NCI-H82 treated with DMSO at 0.1 percent for 48 hours (cell line): Measurements from ENCODE around the gene KRT83.

ENCODE experiments used
- DNase-seq: peaks from one replicate; lab custom pipeline; 2025; ENCODE audit not compliant: unreplicated experiment; lab: John Stamatoyannopoulos, UW

KRT83 gene

DNA sequence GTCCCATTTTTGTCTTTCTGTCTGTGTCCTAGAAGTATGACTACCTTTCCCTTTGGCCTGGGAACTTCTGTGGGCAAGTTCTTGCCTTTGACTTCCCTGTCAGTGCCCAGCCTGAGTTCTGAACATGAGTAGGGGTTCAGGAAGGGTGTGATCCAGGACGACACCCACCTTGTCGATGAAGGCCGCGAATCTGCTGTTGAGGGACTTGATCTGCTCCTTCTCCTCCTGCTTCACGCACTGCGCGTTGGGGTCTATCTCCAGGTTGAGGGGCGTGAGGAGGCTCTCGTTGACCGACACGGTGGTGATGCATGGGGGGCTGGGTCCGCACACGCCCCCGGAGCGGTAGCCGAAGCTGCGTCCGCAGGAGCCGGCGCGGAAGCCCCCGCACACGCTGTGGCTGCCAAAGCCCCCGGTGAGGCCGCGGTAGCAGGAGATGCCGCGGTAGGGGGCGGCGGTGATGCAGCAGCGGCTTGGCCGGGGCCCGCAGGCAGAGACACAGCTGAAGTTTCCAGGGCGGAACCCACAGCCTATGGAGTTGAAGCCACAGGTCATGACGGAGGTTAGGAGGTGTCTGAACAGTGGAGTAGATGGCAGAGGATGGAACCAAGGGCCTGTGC is at the start of gene KRT83:
Gene KRT83, minus strand, starts transcription at position 615 of the 617 bp plus-strand sequence. Its CDS starts 63 bp downstream, at position 552.
- DNase-seq = no peak

DNA sequence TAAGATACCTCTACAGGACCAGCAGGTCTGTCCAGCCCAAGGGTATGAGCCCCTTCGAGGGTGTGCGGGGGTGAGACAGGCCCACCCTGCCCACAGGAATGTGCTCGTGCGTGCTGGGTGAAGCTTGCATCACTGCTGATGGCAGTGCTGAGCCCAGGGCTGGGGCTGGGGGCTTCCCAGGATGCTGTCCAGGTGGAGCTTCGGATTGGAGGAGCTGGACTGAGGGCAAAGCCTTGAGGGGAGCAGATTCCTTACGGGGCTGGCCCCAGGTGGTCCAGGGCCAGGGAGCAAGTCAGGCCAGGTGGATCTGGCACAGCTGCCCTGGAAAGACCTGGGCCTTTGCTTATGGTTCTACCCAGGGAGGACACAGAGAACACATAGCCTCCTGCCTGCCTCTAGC is 48.6 kb upstream of the KRT83 start:
- no peak for DNase-seq

GRCh38 chr12:52369211-52369610 is 48.0 kb upstream of the KRT83 start:
- DNase-seq = no peak

- DNase-seq = no peak
These were observed 47.3 kb upstream of the KRT83 start for GRCh38 chr12:52368508-52368907.

- DNase-seq = no peak
These were observed 46.7 kb upstream of the KRT83 start for GRCh38 chr12:52367876-52368275.

DNA sequence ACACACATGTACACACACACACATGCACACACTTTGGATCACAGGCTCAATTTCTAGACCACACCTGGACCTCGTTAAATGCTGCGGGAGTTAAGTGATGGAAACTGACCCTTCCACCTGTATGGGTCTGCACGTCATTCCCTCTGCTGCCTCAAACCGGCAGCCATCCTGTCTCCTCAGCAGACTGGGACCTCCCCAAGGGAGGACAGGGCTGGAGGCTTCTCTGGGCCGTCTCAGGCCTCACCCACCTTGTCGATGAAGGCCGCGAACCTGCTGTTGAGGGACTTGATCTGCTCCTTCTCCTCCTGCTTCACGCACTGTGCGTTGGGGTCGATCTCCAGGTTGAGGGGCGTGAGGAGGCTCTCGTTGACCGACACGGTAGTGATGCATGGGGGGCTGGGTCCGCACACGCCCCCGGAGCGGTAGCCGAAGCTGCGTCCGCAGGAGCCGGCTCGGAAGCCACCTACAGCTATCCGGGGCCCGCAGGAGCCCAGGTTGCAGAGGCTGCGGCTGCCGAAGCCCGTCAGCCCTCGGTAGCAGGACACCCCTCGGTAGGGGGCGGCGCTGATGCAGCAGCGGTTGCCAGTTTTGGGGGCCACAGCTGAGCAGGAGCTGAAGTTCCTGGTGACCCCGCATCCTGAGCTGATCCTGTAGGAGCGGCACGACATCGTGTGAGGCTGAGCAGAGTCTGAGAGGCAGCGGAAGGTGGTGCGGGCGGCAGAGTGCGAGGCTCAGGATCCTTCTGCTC is 45.7 kb upstream of the KRT83 start, which contains the start of gene KRT85:
Gene KRT85, minus strand, starts transcription at position 744 of the 748 bp plus-strand sequence. Its CDS starts 76 bp downstream, at position 668.
- no peak for DNase-seq

DNA sequence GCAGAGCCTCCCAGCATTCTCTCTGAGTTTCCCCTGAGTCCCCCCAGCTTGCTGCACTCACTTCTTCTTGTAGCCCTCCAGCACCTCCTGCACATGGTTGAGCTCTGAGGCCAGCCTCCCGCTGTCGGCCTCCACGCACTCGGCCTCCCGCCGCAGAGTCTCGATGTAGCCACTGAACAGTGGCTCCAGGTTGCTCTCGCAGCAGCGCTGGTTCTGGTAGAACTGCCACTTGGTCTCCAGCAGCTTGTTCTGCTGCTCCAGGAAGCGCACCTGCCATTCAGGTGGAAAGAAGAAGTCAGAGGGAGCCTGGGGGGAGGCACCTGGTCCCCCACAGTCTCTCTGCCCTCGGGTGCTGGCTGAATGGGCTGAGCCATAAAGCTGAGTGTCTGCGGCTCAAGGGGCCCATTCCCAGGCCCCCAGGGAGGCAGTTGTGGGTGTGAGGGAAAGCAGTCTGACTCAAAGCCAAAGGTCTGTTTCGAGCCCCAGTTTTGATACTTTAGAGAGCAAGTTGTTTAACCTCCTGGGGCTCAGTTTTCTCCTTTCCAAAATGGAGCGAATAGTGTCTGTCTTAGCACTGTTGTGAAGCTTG is 43.8 kb upstream of the KRT83 start:
- no peak for DNase-seq

DNA sequence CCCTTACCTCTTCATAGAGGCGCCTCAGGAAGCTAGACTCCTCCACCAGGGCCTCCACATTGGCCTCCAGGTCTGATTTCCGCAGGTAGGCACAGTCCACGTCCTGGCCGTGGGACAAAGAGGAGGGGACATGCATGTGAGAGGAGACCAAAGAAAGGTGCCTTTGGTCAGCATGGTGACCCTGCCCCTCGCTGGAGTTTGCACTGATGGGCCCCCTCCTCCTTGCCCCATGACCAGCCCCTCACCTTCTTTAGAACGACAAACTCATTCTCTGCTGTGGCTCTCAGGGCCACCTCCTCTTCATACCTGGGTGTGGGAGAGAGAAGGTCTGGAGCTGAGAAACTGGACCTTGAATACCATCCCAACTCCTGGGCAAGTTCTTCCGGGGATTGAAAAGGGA is 42.9 kb upstream of the KRT83 start:
- no peak for DNase-seq

GRCh38 chr12:52363111-52363679 is 42.0 kb upstream of the KRT83 start:
- DNase-seq = no peak

DNA sequence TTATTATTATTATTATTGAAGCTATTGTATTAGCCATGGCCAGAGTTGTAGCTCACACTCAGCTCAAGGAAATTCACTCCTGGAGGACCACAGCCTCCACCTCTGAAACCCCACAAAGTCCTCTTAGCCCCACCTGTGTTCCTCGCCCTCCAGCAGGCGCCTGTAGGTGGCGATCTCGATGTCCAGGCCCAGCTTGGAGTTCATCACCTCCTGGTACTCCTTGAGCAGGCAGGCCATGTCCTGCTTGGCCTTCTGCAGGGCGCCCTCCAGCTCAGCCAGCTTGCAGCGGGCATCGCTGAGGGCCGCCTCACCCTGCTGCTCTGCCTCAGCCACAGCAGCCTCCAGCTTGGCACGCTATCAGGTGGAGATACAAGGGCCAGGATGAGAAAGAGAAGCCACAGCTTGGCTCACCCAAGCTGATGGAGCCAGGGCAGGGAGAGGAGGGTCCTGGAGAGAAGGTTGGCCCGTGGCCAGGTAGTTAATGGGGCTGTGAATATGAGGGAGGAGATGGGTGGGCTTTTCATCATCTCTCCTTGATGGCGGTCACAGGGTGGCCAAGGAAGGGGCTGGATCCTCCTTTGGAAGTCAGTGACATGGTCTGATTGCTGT is 41.0 kb upstream of the KRT83 start:
- no peak for DNase-seq

DNA sequence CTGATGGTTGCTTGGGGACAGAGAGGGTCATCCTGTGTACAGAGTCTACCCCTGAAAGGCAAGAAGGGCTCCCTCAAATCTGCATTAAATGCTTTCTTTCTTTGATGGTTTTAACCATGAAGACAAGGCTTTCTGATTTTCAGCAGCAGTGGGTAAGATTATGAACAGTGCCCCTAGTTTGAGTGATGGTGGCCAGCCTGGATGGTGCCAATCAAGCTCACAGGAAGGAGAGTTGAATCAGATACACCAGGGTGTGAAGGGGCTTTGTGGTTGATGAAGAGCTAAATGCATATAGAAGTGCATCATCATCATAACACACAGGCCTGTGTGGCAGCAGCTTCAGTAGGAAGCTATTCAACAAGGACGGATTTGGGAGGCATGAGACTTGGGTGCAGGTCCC is 40.4 kb upstream of the KRT83 start:
- DNase-seq = no peak

- no peak for DNase-seq
These were observed 39.6 kb upstream of the KRT83 start for GRCh38 chr12:52360663-52361271.

GRCh38 chr12:52360106-52360662 is 39.0 kb upstream of the KRT83 start:
- DNase-seq = no peak

DNA sequence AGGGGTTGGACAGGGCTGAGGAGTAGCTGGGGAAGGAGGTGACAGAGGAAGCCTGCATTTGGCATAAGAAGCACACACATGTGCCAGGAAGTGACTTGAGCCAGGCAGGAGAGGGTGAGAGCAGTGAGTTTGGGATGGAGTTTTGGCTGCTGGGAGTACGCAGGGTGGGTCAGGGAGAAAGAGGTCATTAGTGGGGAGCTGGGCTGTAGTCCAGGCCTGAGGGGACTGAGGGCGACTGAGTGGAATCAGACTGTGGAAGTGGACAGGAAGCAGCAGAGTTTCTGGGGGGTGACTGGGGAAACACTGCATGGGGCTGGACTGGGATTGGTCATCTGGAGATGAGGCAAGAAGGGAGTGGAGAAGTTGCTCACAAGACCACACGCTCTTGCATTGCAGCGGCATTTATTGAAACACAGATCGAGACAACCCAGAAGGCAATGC is 38.4 kb upstream of the KRT83 start:
- no peak for DNase-seq

GRCh38 chr12:52358575-52359350 is 37.6 kb upstream of the KRT83 start:
- DNase-seq = no peak

DNA sequence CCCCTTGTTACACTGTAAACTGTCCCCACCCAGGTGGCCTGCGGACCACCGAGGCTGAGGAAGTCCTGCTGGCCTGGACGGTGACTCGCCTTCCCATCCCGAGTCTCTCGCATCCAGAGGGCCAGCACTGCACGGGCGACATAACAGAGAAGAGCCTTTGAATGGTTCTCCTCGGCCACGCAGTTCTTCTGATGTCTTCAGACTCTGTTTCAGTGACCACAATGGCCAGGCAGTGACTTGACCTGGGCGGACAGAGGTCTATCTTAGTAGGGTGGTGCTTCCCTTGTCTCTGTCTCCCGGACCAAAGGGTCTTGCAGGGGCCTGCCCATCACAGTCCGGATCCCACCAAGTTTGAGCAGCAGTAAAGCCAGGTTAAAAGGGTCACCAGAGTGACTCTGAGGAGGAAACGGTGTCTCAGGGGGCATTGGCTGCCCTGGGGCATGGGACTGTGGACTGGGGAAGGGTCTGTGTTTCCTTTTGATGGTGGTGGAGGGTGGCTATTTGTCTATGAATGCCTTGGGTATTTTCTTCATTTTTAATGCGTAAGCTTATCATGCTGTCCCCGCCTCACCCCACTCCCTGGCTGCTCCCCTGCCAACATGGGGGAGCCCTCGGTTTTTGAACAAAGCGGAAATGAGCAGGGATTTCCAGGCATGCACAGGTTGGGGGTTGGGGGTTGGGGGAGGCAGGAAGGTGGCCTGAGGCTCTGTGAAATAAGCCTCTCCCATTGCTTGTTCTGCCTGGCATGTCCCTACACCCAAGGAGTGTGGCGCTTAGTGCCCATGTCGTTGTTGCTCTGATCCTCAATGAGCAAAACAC is 35.8 kb upstream of the KRT83 start:
- DNase-seq = no peak

DNA sequence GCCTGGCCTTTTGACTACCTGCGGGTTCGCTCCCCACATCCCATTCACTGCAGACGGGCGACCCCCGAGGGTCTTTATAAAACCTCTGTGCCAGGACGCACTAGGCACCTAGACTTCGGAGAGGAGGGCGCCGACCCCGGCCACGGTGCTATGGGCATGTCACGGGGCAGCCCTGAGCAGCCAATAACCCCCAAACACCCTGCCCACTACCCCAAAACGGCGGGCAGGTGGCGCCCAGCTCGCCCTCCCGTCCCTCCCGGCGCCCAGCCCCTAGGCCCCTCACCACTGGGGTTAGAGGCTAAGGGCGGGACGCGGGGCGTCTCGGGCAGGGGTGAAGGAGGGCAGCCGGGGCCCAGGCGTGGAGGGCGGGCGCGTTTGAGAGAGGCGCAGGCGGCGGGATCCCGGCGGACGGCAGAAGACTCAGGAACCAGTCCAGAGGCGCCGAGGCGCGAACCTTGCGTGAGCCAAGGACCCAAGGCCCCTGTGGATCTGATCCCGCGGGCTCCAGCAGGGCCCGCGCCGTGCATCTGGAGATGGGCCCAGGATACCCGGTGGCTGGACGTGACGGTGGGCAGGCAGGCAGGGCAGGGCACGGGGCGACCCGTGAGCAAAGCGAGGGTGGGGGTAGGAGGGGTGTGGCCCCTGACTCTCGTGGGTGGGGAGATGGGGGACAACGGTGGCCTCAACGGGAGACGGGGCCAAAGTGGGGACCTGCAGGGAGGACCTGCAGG is 35.0 kb upstream of the KRT83 start:
- DNase-seq = no peak

GRCh38 chr12:52355176-52355575 is 34.0 kb upstream of the KRT83 start:
- no peak for DNase-seq
